Activated CD4-positive, alpha-beta memory T cell treated with anti-CD3 and anti-CD28 coated beads, Interleukin-2, amount 10 ng/mL, durations not matched to agents 7 days and 5 days (primary cell): ENCODE data around the gene ITLN1. TPM values are rescaled to one million over a fixed set of nuclear protein-coding genes. Genes with fewer than 3 reads are reported as not detected.
"Not testable (repeated sequence)": the region's sequence is repeated elsewhere in the genome, so short reads cannot be mapped to it uniquely, and the experiment has no call there.

Experiments
- CTCF ChIA-PET: fragments of 350-600 bp; sonication (Branson Sonifier 250); formaldehyde crosslinking; loops from one replicate; lab custom pipeline; 2021; ENCODE audit warnings: antibody characterized with exemption, inconsistent platforms; lab: Charles Lee
- POLR2A ChIA-PET: fragments of 350-600 bp; sonication (Branson Sonifier 250); formaldehyde crosslinking; loops from one replicate; lab custom pipeline; 2021; ENCODE audit warnings: antibody characterized with exemption; lab: Charles Lee
- DNase-seq: peaks from one replicate; pipeline ENCODE4 v3.0.0-alpha.2; 2020
- H3K27ac Mint-ChIP-seq: one replicate; pipeline ENCODE4 v1.8.0; 2021; ENCODE audit warnings: mild to moderate bottlenecking, mixed read lengths
- H3K27me3 Mint-ChIP-seq: one replicate; pipeline ENCODE4 v1.8.0; 2021; ENCODE audit warnings: mixed read lengths
- H3K36me3 Mint-ChIP-seq: one replicate; pipeline ENCODE4 v1.8.0; 2021; ENCODE audit warnings: low read depth, mixed read lengths
- H3K4me1 Mint-ChIP-seq: one replicate; pipeline ENCODE4 v1.8.0; 2021; ENCODE audit warnings: mixed read lengths
- H3K4me3 Mint-ChIP-seq: one replicate; pipeline ENCODE4 v1.8.0; 2021; ENCODE audit warnings: mild to moderate bottlenecking, mixed read lengths
- H3K9me3 Mint-ChIP-seq: one replicate; pipeline ENCODE4 v1.8.0; 2021; ENCODE audit warnings: mixed read lengths
- total RNA-seq, 2 experiments: library from RNA; stranded (reverse); gene quantifications; one replicate each; pipeline ENCODE4 v1.2.3, GENCODE V29; 2021

The ITLN1 gene
- not detected for total RNA-seq

DNA sequence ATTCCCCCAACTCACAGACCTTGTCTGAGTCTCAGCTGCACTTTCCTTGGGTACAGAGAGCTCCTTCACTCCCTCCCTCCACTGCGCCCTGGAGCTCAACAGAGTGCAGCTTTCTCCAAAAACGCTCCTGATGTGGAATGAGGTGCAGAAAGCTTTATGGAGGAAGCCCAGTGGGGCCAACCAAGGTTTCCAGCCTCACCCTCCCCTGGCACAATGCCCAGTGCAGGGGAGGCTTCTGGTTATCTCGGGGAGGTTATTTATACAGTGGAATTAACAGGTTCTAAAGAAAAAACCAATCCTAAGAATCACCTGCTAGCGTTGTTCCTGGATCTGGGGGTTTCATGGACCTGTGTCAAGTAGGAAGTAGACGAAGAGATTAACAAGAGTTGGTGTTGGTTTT, at the start of gene ITLN1:
Gene ITLN1, minus strand, starts transcription at position 139 of the 400 bp plus-strand sequence. CDS start 303 bp downstream, outside the sequence.
- H3K27me3 Mint-ChIP-seq, result peaks cover 5% of the 10 kb centered on the region
- no peaks in the 10 kb centered on the region for H3K36me3 Mint-ChIP-seq
- H3K4me3 Mint-ChIP-seq, result no peak within 1 kb of the TSS
- no peak for DNase-seq
- no peak within 1 kb of the TSS for H3K27ac Mint-ChIP-seq
- H3K9me3 Mint-ChIP-seq, result no peaks in the 10 kb centered on the region
- ChIA-PET CTCF (interaction anchor here (0.7 to 1.7 kb wide), 4 partner anchors 11 to 50 kb away, joined by 3 to 12 read pairs (median 4); no protein-coding TSS in a partner anchor), POLR2A (no interaction called here)
- H3K4me1 Mint-ChIP-seq, result no peaks in the 10 kb centered on the region

DNA sequence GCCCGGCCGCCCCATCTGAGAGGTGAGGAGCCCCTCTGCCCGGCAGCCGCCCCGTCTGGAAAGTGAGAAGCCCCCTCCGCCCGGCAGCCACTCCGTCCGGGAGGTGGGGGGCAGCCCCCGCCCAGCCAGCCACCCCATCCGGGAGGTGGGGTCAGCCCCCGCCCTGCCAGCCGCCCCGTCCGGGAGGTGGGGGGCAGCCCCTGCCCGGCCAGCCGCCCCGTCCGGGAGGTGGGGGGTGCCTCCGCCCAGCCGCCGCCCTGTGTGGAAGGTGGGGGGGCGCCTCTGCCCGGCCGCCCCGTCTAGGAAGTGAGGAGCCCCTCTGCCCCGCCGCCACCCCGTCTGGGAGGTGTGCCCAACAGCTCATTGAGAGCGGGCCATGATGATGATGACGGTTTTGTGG, 48.3 kb upstream of the ITLN1 start:
- peaks cover 22% of the 10 kb centered on the region for H3K27me3 Mint-ChIP-seq
- CTCF ChIA-PET, H3K4me1 Mint-ChIP-seq, H3K36me3 Mint-ChIP-seq, POLR2A ChIA-PET, H3K9me3 Mint-ChIP-seq, H3K4me3 Mint-ChIP-seq, DNase-seq, H3K27ac Mint-ChIP-seq: not testable (repeated sequence)

DNA sequence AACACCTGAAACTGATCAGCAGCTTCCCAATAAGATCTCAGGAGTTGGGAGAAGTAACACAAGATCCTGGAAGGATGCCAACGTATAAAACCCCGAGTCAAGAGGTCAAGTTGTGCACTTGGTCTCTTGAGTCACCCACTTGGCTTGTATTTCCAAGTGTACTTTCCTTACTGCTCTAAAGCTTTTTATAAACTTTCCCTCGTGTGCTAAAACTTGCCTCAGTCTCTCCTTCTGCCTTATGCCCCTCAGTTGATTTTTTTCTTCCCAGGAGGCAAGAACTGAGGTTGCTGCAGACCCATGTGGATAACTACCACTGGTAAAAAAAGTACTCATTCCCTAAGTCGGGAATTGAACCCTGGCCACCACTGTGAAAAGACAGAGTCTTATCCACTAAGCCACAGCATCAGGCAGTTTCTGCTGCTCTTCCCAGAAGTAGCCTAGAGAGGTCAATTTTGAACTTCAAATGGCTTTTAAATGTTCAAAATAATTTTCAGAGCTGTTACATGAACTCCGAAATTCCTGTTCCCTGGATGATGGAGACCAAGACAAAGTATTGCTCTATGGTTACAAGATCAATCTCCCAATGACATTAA, 40.8 kb upstream of the ITLN1 start:
- CTCF ChIA-PET, result no interaction called here
- POLR2A ChIA-PET, result no interaction called here

DNA sequence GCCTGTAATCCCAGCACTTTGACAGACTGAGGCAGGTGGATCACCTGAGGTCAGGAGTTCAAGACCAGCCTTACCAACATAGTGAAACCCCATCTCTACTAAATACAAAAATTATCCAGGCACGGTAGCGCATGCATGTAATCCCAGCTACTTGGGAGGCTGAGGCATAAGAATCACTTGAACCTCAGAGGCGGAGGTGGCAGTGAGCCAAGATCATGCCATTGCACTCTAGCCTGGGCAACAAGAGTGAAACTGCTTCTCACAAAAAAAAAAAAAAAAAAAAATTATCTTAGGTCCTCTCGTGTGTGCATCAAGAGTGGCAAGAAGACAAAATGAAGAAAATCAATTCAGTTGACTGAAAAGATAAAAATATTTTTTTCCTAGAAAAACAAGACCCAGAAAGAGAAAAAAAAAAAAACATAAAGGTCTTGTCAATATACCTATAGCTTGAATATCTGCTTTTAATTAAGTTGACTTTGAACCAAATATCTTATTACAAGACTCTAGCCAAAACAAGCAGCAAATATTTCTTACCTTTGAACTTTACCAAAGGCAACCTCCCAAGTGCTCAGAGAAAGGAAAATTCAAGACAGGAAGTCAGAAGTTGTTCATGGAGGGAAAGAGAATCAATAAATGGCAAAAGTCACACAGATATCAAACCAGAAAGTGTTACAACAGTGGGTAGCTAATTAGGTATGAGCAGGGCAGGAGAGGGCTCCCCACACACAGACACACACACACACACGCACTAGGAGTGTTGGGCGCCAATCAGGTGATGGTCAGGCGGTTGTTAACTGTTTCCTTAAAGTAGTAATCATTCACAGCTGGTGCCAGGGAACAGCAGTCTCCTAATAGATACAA, 40.0 kb upstream of the ITLN1 start:
- Mint-ChIP-seq H3K9me3 (peaks cover 15% of the 10 kb centered on the region), H3K36me3 (peaks cover 3% of the 10 kb centered on the region), H3K4me1 (no peaks in the 10 kb centered on the region), H3K4me3 (no peak overlapping the region), H3K27ac (no peak overlapping the region), H3K27me3 (peaks cover 14% of the 10 kb centered on the region)
- CTCF ChIA-PET, result interaction anchor here (0.6 kb wide), 2 partner anchors 27 to 268 kb away, joined by 3 read pairs; no protein-coding TSS in a partner anchor
- DNase-seq, result no peak
- POLR2A ChIA-PET, result no interaction called here

More for the DNA sequence above, 40.8 kb upstream of the ITLN1 start:
- no peak overlapping the region for H3K27ac Mint-ChIP-seq
- DNase-seq, result no peak
- H3K9me3 Mint-ChIP-seq, result peaks cover 12% of the 10 kb centered on the region
- H3K36me3 Mint-ChIP-seq, result peaks cover 3% of the 10 kb centered on the region
- no peaks in the 10 kb centered on the region for H3K4me1 Mint-ChIP-seq
- peaks cover 12% of the 10 kb centered on the region for H3K27me3 Mint-ChIP-seq
- no peak overlapping the region for H3K4me3 Mint-ChIP-seq

DNA sequence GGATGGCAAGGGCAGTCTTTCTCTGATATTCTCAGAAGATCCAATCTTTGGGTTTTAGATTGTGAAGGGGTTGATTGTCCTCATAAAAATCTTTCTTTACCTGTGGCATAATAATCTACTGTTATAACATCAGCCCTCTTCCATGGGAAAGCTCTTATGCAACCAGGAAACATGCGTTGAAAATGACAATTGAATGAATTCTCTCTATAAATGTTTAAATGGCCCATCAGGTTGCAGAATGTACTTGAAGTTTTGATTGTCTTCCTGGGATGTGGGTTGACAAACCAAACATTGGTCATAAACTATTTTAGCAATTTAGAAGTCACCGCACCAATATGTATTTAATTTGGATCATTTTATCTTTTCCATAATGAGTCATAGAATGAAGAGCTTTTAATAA, 31.7 kb upstream of the ITLN1 start:
- H3K9me3 Mint-ChIP-seq, result peaks cover 6% of the 10 kb centered on the region
- ChIA-PET CTCF (interaction anchor here (1.2 kb wide), 1 partner anchor 37 kb away, joined by 4 read pairs; no protein-coding TSS in a partner anchor), POLR2A (no interaction called here)
- H3K27me3 Mint-ChIP-seq, result peaks cover 34% of the 10 kb centered on the region
- H3K4me1 Mint-ChIP-seq, result no peaks in the 10 kb centered on the region
- no peak for DNase-seq
- H3K27ac Mint-ChIP-seq, result no peak overlapping the region
- no peak overlapping the region for H3K4me3 Mint-ChIP-seq
- H3K36me3 Mint-ChIP-seq, result peaks cover 3% of the 10 kb centered on the region

DNA sequence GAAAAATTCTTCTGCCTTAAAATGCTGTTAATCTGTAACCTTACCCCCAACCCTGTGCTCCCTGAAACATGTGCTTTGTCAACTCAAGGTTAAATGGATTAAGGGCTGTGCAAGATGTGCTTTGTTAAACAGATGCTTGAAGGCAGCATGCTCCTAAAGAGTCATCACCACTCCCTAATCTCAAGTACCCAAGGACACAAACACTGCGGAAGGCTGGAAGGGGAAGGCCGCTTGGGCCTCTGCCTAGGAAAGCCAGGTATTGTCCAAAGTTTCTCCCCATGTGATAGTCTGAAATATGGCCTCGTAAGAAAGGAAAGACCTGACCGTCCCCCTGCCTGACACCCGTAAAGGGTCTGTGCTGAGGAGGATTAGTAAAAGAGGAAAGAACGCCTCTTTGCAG, 28.2 kb upstream of the ITLN1 start:
- H3K9me3 Mint-ChIP-seq, H3K4me3 Mint-ChIP-seq, H3K27ac Mint-ChIP-seq, H3K36me3 Mint-ChIP-seq, DNase-seq, CTCF ChIA-PET, H3K4me1 Mint-ChIP-seq, POLR2A ChIA-PET: not testable (repeated sequence)
- H3K27me3 Mint-ChIP-seq, result peaks cover 18% of the 10 kb centered on the region

DNA sequence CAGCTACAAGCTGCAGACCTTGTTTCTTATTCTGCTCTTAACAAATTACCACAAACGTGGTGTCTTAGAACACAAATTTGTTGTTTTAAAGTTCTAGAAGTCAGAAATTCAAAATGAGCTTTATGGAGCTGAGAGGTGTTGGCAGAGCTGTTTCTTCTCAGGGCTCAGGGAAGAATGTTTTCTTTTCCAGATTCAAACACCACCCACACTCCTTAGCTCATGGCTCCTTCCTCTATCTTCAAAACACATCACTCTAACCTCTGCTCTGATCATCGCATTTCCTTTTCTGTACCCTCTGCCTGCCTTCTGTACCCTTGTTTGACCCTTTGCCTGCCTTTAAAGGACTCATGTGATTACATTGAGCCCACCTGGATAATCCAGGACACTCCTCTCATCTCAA, 26.9 kb upstream of the ITLN1 start:
- no peaks in the 10 kb centered on the region for H3K36me3 Mint-ChIP-seq
- H3K4me1 Mint-ChIP-seq, result no peaks in the 10 kb centered on the region
- no peak overlapping the region for H3K27ac Mint-ChIP-seq
- peaks cover 15% of the 10 kb centered on the region for H3K27me3 Mint-ChIP-seq
- POLR2A ChIA-PET, result no interaction called here
- CTCF ChIA-PET, result no interaction called here
- H3K4me3 Mint-ChIP-seq, result no peak overlapping the region
- DNase-seq, result no peak
- H3K9me3 Mint-ChIP-seq, result no peaks in the 10 kb centered on the region

DNA sequence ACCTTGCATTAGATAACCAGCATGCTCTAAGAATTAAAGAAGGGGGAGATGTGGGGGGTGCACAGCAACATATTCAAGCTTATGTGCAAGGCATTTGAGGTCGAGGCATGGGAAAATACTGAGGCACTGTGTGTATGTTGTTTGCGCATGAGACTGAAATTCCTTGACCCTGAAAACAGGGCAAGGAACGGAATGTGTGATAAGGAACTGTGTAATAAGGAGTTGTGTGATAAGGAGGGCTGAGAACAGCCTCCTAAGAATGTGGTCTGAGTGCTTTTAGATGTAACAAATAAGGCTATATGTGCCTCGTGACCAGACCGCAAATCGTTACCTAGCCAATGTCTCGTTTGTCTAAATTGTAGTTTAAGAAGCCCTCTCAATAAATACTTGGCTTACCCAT, 26.5 kb upstream of the ITLN1 start:
- H3K9me3 Mint-ChIP-seq, result no peaks in the 10 kb centered on the region
- peaks cover 10% of the 10 kb centered on the region for H3K27me3 Mint-ChIP-seq
- no peak overlapping the region for H3K27ac Mint-ChIP-seq
- H3K4me3 Mint-ChIP-seq, result no peak overlapping the region
- no peak for DNase-seq
- no peaks in the 10 kb centered on the region for H3K4me1 Mint-ChIP-seq
- CTCF ChIA-PET, result no interaction called here
- POLR2A ChIA-PET, result no interaction called here
- H3K36me3 Mint-ChIP-seq, result no peaks in the 10 kb centered on the region

DNA sequence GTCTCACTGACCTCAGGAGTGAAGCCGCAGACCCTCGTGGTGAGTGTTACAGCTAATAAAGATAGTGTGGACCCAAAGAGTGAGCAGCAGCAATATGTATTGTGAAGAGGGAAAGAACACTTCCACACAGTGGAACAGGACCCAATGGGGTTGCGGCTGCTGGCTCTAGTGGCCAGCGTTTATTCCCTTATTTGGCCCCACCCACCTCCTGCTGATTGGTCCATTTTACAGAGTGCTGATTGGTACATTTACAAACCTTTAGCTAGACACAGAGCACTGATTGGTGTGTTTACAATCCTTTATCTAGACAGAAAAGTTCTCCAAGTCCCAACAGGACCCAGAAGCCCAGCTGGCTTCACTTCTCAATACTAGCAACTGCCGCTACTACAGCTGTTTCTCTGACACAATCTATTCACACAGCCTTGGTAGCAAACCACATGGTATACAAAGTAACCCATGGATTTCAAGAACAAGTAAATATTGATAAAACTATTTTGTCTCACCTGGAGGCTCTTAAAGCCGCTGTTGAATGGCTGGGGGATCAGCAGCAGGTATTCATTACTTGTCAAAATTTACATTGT, 25.3 kb upstream of the ITLN1 start:
- ChIA-PET CTCF (no interaction called here), POLR2A (no interaction called here)
- Mint-ChIP-seq H3K9me3 (no peaks in the 10 kb centered on the region), H3K27ac (no peak overlapping the region), H3K4me3 (no peak overlapping the region), H3K27me3 (peaks cover 6% of the 10 kb centered on the region), H3K4me1 (no peaks in the 10 kb centered on the region), H3K36me3 (no peaks in the 10 kb centered on the region)
- no peak for DNase-seq

DNA sequence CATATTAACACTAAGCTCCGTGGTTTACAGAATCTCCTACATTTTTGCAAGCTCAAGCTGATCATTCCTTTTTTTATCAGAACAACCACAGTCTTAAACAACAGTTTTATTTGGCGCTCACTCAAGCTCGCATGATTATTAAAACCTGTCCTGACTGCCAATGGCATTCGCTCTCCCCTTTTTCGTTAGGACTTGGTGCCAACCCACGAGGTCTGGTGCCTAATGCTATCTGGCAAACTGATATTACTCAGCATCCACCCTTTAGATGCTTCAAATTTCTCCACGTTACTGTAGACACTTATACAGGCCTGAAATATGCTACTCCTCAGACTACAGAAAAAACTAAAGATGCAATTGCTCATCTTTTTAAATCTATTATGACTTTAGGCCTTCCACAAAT, 23.0 kb upstream of the ITLN1 start:
- no peaks in the 10 kb centered on the region for H3K36me3 Mint-ChIP-seq
- H3K9me3 Mint-ChIP-seq, result no peaks in the 10 kb centered on the region
- CTCF ChIA-PET, result interaction anchor here (1.0 to 1.4 kb wide), 2 partner anchors 31 to 71 kb away, joined by 3 to 5 read pairs; no protein-coding TSS in a partner anchor

DNA sequence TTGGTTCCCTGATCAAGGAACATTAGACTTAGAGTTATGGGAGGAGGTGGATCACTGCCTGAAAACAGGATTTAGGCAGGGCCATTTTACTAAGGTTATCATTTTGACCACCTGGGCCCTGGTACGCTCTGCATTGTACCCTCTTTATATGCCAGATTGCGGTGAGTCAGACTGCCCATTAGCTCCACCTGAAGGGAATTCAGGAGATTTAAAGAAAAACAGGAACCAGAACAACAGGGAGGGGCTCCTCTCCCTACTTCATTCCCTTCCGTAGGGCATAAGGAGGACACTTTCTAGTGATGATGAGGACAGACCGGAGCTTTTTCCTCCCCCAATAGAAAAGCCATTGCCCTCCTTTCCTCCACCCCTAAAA, 20.6 kb upstream of the ITLN1 start:
- Mint-ChIP-seq H3K27me3 (peaks cover 7% of the 10 kb centered on the region), H3K4me3 (no peak overlapping the region), H3K9me3 (no peaks in the 10 kb centered on the region), H3K4me1 (no peaks in the 10 kb centered on the region), H3K36me3 (no peaks in the 10 kb centered on the region), H3K27ac (no peak overlapping the region)
- CTCF ChIA-PET, result interaction anchor here (1.5 kb wide), 1 partner anchor 12 kb away, joined by 4 read pairs; no protein-coding TSS in a partner anchor
- DNase-seq, result no peak
- POLR2A ChIA-PET, result no interaction called here

More for the DNA sequence above, 23.0 kb upstream of the ITLN1 start:
- H3K4me1 Mint-ChIP-seq, result no peaks in the 10 kb centered on the region
- no peak for DNase-seq
- no peak overlapping the region for H3K27ac Mint-ChIP-seq
- peaks cover 2% of the 10 kb centered on the region for H3K27me3 Mint-ChIP-seq
- POLR2A ChIA-PET, result no interaction called here
- no peak overlapping the region for H3K4me3 Mint-ChIP-seq

DNA sequence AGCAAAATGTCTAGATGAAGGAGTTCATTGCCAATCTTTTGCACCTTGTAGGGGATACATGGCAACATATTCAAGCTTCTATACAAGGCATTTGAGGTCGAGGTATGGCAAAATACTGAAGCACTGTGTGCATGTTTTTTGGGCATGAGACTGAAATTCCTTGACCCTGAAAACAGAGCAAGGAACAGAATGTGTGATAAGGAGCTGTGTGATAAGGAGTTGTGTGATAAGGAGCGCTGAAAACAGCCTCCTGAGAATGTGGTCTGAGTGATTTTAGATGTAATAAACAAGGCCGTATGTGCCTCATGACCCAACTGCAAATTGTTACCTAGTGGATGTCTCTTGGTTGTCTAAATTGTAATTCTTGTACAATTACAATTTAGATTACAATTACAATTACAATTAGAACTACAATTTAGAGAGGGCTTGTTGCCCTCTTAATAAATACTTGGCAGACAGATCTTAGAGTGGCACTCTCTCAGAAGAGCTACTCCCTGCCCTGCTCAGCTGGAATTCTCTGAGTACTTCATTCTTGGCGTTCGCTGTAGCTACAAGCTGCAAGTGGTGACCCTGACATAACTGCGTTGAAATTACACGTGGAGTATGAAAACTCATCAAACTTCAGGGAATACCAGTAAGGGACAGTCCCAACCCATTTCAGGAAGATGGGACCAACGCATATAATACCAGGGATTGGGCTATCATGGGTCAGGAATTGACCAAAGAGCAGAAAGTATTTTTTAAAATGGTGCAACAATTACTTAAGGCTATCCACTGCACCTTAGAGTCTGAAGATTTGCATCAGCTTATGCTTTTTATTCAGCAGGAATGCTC, 20.0 kb upstream of the ITLN1 start:
- POLR2A ChIA-PET, result no interaction called here

More for the DNA sequence above, 20.0 kb upstream of the ITLN1 start:
- no peak for DNase-seq
- CTCF ChIA-PET, result interaction anchor here (0.6 to 1.5 kb wide), 2 partner anchors 11 to 80 kb away, joined by 4 read pairs; no protein-coding TSS in a partner anchor
- Mint-ChIP-seq H3K27me3 (peaks cover 9% of the 10 kb centered on the region), H3K4me1 (no peaks in the 10 kb centered on the region), H3K27ac (no peak overlapping the region), H3K36me3 (no peaks in the 10 kb centered on the region), H3K9me3 (no peaks in the 10 kb centered on the region), H3K4me3 (no peak overlapping the region)
